Endothelial cell of umbilical vein (primary cell): ENCODE data around the gene DHRS2. TPM values are rescaled to one million over a fixed set of nuclear protein-coding genes. Genes with fewer than 3 reads are reported as not detected.

ENCODE experiments used
- BruUV-seq: library from RNA; stranded (reverse); fragments of 400-500 nt; replicated peaks from 2 replicates; lab custom pipeline; 2021; lab: Mats Ljungman, UMichigan
- CTCF ChIA-PET: fragments of 300-600, 350-600 bp; sonication (Branson Sonifier 250); formaldehyde crosslinking; loops from one replicate; lab custom pipeline; 2021; ENCODE audit warnings: antibody characterized with exemption, inconsistent platforms; lab: Charles Lee
- POLR2A ChIA-PET: fragments of 300-600, 350-600 bp; sonication (Branson Sonifier 250); formaldehyde crosslinking; loops from one replicate; lab custom pipeline; 2021; ENCODE audit warnings: antibody characterized with exemption, inconsistent platforms; lab: Charles Lee
- DNase-seq: peaks from one replicate; pipeline ENCODE4 v3.0.0-alpha.2; 2011; ENCODE audit warnings: low read depth, low spot score
- FAIRE-seq: peaks from 2 replicates; lab custom pipeline; 2011; peaks lifted over from hg19 to GRCh38; lab: Jason Lieb, UNC
- H2AFZ ChIP-seq: 2 replicates; pipeline ENCODE4 v1.6.0; 2012; ENCODE audit warnings: low read depth, low read length, control low read depth, inconsistent platforms
- H3K27ac ChIP-seq: 2 replicates; pipeline ENCODE4 v1.5.1; 2011; ENCODE audit warnings: low read depth, mild to moderate bottlenecking, control low read depth, low read length, moderate library complexity; ENCODE audit not compliant: insufficient read depth
- H3K27me3 ChIP-seq, 2 experiments: 2 replicates each; pipeline versions ENCODE4 v1.6.0 to v1.6.1; 2011; ENCODE audit warnings: low read length in 2 of 2, mixed read lengths in 1 of 2; ENCODE audit not compliant: control insufficient read depth in 2 of 2, insufficient read depth in 2 of 2
- H3K36me3 ChIP-seq, 2 experiments: 2 replicates in 1 of 2; 3 replicates in 1 of 2; pipeline ENCODE4 v1.5.1; 2011; ENCODE audit warnings: low read length in 2 of 2, mild to moderate bottlenecking in 1 of 2, moderate library complexity in 1 of 2; ENCODE audit not compliant: control insufficient read depth in 2 of 2, insufficient read depth in 2 of 2; ENCODE audit errors: extremely low read depth in 1 of 2
- H3K4me1 ChIP-seq: 3 replicates; pipeline ENCODE4 v1.5.1; 2011; ENCODE audit warnings: mild to moderate bottlenecking, low read length; ENCODE audit not compliant: control insufficient read depth, insufficient read depth; ENCODE audit errors: extremely low read depth
- H3K4me2 ChIP-seq: 2 replicates; pipeline ENCODE4 v1.6.1; 2011; ENCODE audit warnings: low read length, control low read depth, mixed read lengths; ENCODE audit not compliant: insufficient read depth
- H3K4me3 ChIP-seq, 3 experiments: fragments of 200-600 bp in 1 of 3; sonication (generic), shearing (Covaris generic) in 1 of 3; replicated peaks in 1 of 3; 2 replicates each; pipeline ENCODE4 v1.5.1; 2011 to 2016; ENCODE audit warnings: control low read depth in 3 of 3, low read length in 3 of 3, mild to moderate bottlenecking in 2 of 3, inconsistent platforms in 1 of 3, low read depth in 1 of 3, moderate library complexity in 1 of 3; ENCODE audit not compliant: insufficient read depth in 1 of 3
- H3K79me2 ChIP-seq: 2 replicates; pipeline ENCODE4 v1.6.0; 2012; ENCODE audit warnings: low read length, inconsistent platforms; ENCODE audit not compliant: control insufficient read depth, insufficient read depth
- H3K9ac ChIP-seq: replicated peaks from 2 replicates; pipeline ENCODE3; 2011; ENCODE audit warnings: low read length, control low read depth; ENCODE audit not compliant: insufficient read depth; ENCODE audit errors: extremely low read depth
- H3K9me1 ChIP-seq: replicated peaks from 3 replicates; pipeline ENCODE4 v1.6.0; 2011; ENCODE audit warnings: mild to moderate bottlenecking, low read length; ENCODE audit not compliant: control insufficient read depth, insufficient read depth; ENCODE audit errors: extremely low read depth
- H3K9me3 ChIP-seq: replicated peaks from 2 replicates; pipeline ENCODE4 v1.5.1; 2012; ENCODE audit warnings: low read length, inconsistent platforms; ENCODE audit not compliant: control insufficient read depth, insufficient read depth
- H4K20me1 ChIP-seq: replicated peaks from 2 replicates; pipeline ENCODE3; 2011; ENCODE audit warnings: mild to moderate bottlenecking, low read length; ENCODE audit not compliant: control insufficient read depth, insufficient read depth; ENCODE audit errors: extremely low read depth
- EZH2 ChIP-seq: IDR thresholded peaks from 2 replicates; pipeline ENCODE4 v1.6.1; 2012; ENCODE audit warnings: borderline replicate concordance, low read depth, mild to moderate bottlenecking, moderate library complexity, low read length, inconsistent platforms; ENCODE audit not compliant: severe bottlenecking
- FOS ChIP-seq: IDR thresholded peaks from 2 replicates; pipeline ENCODE4 v1.6.1; 2011; ENCODE audit warnings: mild to moderate bottlenecking, low read length, moderate library complexity, borderline replicate concordance; ENCODE audit not compliant: insufficient read depth
- GATA2 ChIP-seq: IDR thresholded peaks from 2 replicates; pipeline ENCODE4 v1.7.0; 2011; ENCODE audit warnings: low read depth, mild to moderate bottlenecking, moderate library complexity, mixed read lengths, low read length; ENCODE audit not compliant: insufficient read length, insufficient read depth
- JUN ChIP-seq: IDR thresholded peaks from 2 replicates; pipeline ENCODE4 v1.6.1; 2011; ENCODE audit warnings: borderline replicate concordance, low read depth; ENCODE audit not compliant: insufficient read length, insufficient read depth
- MAX ChIP-seq: IDR thresholded peaks from 2 replicates; pipeline ENCODE4 v1.6.1; 2011; ENCODE audit not compliant: insufficient read depth, insufficient read length
- MYC ChIP-seq: IDR thresholded peaks from one replicate; pipeline ENCODE4 v1.6.1; 2011; ENCODE audit warnings: mild to moderate bottlenecking, low read depth, low read length
- POLR2A ChIP-seq: IDR thresholded peaks from 2 replicates; pipeline ENCODE4 v1.6.1; 2012; ENCODE audit warnings: low read depth, mild to moderate bottlenecking, control low read depth, low read length
- POLR2AphosphoS5 ChIP-seq: IDR thresholded peaks from 2 replicates; pipeline ENCODE4 v1.6.1; 2012; ENCODE audit warnings: low read depth, mild to moderate bottlenecking, control low read depth, low read length, moderate library complexity; ENCODE audit not compliant: insufficient read depth
- dilution Hi-C: fragments of 300-500 bp; cut with MboI; formaldehyde crosslinking; loops from one replicate; pipeline ENCODE4 v1.15.0; 2019; ENCODE audit warnings: low sequenced_read_pairs; ENCODE audit not compliant: extremely low pct_ligation_motif_present
- intact Hi-C: fragments of 100-400 bp; cut with micrococcal nuclease; formaldehyde crosslinking; loops from one replicate; pipeline ENCODE4 v1.10.0; 2022
- polyA plus RNA-seq, 4 experiments: library from polyadenylated mRNA; depleted of rRNA in 3 of 4; stranded (reverse) in 3 of 4; unstranded in 1 of 4; fragments of >200 nt; gene quantifications; 2 replicates each; pipeline versions ENCODE4 v1.2.1 to v1.2.3, GENCODE V29; 2011 to 2012; ENCODE audit warnings: missing spikeins in 1 of 4
- total RNA-seq: library from RNA; stranded (reverse); gene quantifications from 2 replicates; pipeline ENCODE4 v1.2.3, GENCODE V29; 2021
- TF ChIP-seq, protein P1 (sequence below), 2 donors: IDR thresholded peaks; 1 replicate in 1 of 2; 2 replicates in 1 of 2; pipeline ENCODE4 v1.5.1; 2011; ENCODE audit warnings: low read length in 2 of 2, mild to moderate bottlenecking in 2 of 2, moderate library complexity in 2 of 2, control low read depth in 1 of 2, inconsistent platforms in 1 of 2, low read depth in 1 of 2; ENCODE audit not compliant: insufficient read depth in 1 of 2; ENCODE audit errors: extremely low read depth in 1 of 2

DHRS2 gene
- total and polyA plus RNA-seq, 2 donors (not counting 3 experiments of a cell fraction or from before 2014, with no cell fraction given) = 0.10 TPM; not detected in 1

DNA sequence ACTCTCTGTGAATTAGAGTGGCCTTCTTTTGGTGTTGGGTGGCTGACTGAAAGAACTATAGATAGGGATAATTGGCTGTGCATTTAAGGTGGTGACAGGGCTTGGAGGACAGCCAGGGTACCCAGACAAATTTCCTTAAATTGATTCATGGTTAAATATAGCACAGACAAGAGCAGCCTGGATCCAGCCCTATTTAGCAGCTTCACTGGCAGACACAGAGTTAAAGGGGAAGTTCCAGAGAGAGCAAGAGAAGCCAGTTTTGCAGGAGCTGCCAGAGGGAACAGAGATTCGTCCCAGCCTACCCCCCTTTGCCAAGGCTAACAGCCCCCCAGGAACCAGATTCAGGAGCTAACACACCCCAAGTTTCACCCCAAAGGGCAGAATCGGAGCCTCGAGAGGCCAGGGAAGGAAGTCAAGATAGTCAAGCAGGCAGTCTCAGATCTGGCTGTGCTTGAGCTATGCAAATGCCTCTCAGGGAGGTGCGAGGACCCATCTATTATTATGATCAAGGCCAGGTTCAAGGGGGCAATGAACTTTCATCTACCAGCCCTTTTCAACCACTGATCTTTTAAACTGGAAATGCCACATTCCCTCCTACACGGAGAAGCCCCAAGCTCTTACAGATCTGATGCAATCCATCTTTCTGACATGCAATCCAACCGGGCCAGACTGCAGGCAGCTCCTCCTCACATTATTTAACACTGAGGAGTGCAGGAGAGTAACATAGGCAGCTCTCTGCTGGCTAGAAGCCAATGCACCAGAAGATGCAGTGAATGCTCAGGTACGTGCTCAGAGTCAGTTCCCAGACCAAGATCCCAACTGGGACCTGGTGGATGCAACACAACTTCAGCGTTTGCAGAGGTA is 58.2 kb downstream of the DHRS2 start:
- no TSS peak for BruUV-seq
- no peak overlapping the region for H3K4me3 ChIP-seq

More for the DNA sequence above, 58.2 kb downstream of the DHRS2 start:
- no peak overlapping the region for H3K4me2 ChIP-seq
- FAIRE-seq = peak; percentile 37
- H3K79me2 ChIP-seq = no peaks in the 10 kb centered on the region
- H3K9ac ChIP-seq = no peak overlapping the region
- H3K27ac ChIP-seq = no peak overlapping the region
- H4K20me1 ChIP-seq = no peaks in the 10 kb centered on the region
- H3K9me1 ChIP-seq = no peaks in the 10 kb centered on the region
- no peaks in the 10 kb centered on the region for H3K4me1 ChIP-seq
- H2AFZ ChIP-seq = no peak overlapping the region
- no peaks in the 10 kb centered on the region for H3K36me3 ChIP-seq
- TF ChIP-seq FOS = no peak
- TF ChIP-seq MYC = no peak
- TF ChIP-seq GATA2 = no peak
- TF ChIP-seq JUN = no peak
- TF ChIP-seq MAX = no peak
- TF ChIP-seq, protein P1, sequence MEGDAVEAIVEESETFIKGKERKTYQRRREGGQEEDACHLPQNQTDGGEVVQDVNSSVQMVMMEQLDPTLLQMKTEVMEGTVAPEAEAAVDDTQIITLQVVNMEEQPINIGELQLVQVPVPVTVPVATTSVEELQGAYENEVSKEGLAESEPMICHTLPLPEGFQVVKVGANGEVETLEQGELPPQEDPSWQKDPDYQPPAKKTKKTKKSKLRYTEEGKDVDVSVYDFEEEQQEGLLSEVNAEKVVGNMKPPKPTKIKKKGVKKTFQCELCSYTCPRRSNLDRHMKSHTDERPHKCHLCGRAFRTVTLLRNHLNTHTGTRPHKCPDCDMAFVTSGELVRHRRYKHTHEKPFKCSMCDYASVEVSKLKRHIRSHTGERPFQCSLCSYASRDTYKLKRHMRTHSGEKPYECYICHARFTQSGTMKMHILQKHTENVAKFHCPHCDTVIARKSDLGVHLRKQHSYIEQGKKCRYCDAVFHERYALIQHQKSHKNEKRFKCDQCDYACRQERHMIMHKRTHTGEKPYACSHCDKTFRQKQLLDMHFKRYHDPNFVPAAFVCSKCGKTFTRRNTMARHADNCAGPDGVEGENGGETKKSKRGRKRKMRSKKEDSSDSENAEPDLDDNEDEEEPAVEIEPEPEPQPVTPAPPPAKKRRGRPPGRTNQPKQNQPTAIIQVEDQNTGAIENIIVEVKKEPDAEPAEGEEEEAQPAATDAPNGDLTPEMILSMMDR (IDR thresholded peaks at IDR 0.05; ENCODE audit: extremely low read depth in 1 of 2, insufficient read depth in 1 of 2, low read depth in 1 of 2, low read length in 2 of 2) = no peak
- TF ChIP-seq POLR2A = no peak
- no peak for TF ChIP-seq POLR2AphosphoS5
- no peak for TF ChIP-seq EZH2
- H3K27me3 ChIP-seq = peaks cover 18 to 23% of the 10 kb centered on the region in 2 experiments
- ChIA-PET CTCF (interaction anchor here (1.0 to 2.0 kb wide), 4 partner anchors 29 to 62 kb away, joined by 3 to 8 read pairs (median 4); no protein-coding TSS in a partner anchor), POLR2A (no interaction called here)
- no peak for DNase-seq
- dilution Hi-C loops (no loop called here), intact Hi-C loops (no loop called here)
- no peaks in the 10 kb centered on the region for H3K9me3 ChIP-seq

Other genes with a start within 250 kb of the DHRS2 start
- gene MYH6, start 228.1 kb upstream of the DHRS2 start, total RNA-seq = not detected in 2 replicates
- gene MYH6, start 228.1 kb upstream of the DHRS2 start, polyA plus RNA-seq = not detected in 2 replicates
- not detected in 2 replicates for gene MYH7, start 200.7 kb upstream of the DHRS2 start, total RNA-seq
- gene MYH7, start 200.7 kb upstream of the DHRS2 start, polyA plus RNA-seq = not detected in 2 replicates
- 36.3 and 36.5 TPM in 2 replicates for gene NGDN, start 166.7 kb upstream of the DHRS2 start, total RNA-seq
- 22.1 and 25.6 TPM in 2 replicates for gene NGDN, start 166.7 kb upstream of the DHRS2 start, polyA plus RNA-seq
- gene ZFHX2, start 84.6 kb upstream of the DHRS2 start, total RNA-seq = 2.0 and 2.3 TPM in 2 replicates
- gene ZFHX2, start 84.6 kb upstream of the DHRS2 start, polyA plus RNA-seq = 0.21 and 0.25 TPM in 2 replicates
- 9.8 and 12.5 TPM in 2 replicates for gene THTPA, start 80.1 kb upstream of the DHRS2 start, total RNA-seq
- gene THTPA, start 80.1 kb upstream of the DHRS2 start, polyA plus RNA-seq = 9.5 and 10.8 TPM in 2 replicates
- gene AP1G2, start 68.6 kb upstream of the DHRS2 start, total RNA-seq = 30.5 and 39.0 TPM in 2 replicates
- 55.8 and 63.2 TPM in 2 replicates for gene AP1G2, start 68.6 kb upstream of the DHRS2 start, polyA plus RNA-seq
- not detected in 2 replicates for gene JPH4, start 57.6 kb upstream of the DHRS2 start, total RNA-seq
- 0.06 TPM in 1 of 2 replicates, not detected in the other for gene JPH4, start 57.6 kb upstream of the DHRS2 start, polyA plus RNA-seq